Adipocyte (in vitro differentiated cells): ENCODE measurements around the gene ZACN.

Experiments used
- DNase-seq: peaks from one replicate; pipeline ENCODE4 v3.0.0-alpha.2; 2015; ENCODE audit warnings: low read depth
- H3K27me3 ChIP-seq: replicated peaks from 2 replicates; pipeline ENCODE4 v1.7.0; 2013; ENCODE audit warnings: mild to moderate bottlenecking, low read length, moderate library complexity; ENCODE audit not compliant: control insufficient read depth, insufficient read depth
- H3K36me3 ChIP-seq: 2 replicates; pipeline ENCODE4 v1.7.0; 2013; ENCODE audit warnings: low read length, mild to moderate bottlenecking, moderate library complexity; ENCODE audit not compliant: control insufficient read depth, insufficient read depth, severe bottlenecking
- H3K4me1 ChIP-seq: 2 replicates; pipeline ENCODE4 v1.7.0; 2013; ENCODE audit warnings: mild to moderate bottlenecking, low read length, moderate library complexity; ENCODE audit not compliant: control insufficient read depth, insufficient read depth
- H3K4me3 ChIP-seq: 2 replicates; pipeline ENCODE4 v1.7.0; 2013; ENCODE audit warnings: mild to moderate bottlenecking, low read length, moderate library complexity
- H3K9ac ChIP-seq: 2 replicates; pipeline ENCODE4 v1.7.0; 2013; ENCODE audit warnings: mild to moderate bottlenecking, low read length, moderate library complexity
- H3K9me3 ChIP-seq: 2 replicates; pipeline ENCODE4 v1.7.0; 2013; ENCODE audit warnings: mild to moderate bottlenecking, low read length, moderate library complexity; ENCODE audit not compliant: control insufficient read depth

The ZACN gene

DNA sequence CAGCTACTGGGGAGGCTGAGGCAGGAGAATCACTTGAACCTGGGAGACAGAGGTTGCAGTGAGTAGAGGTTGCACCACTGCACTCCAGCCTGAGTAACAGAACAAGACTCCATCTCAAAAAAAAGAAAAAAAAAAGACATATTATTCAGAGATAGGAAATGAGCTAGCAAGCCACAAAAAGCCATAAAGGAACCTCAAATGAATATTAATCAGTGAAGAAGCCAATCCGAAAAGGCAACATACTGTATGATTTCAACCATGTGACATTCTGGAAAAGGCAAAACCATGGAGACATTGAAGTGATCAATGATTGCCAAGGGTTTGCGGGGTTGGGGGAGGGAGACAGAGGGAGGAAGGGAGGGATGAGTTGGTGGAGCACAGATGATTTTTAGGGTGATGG lies 33.0 kb downstream of the ZACN start:
- no peak overlapping the region for H3K4me3 ChIP-seq
- H3K36me3 ChIP-seq: no peaks in the 10 kb centered on the region
- no peaks in the 10 kb centered on the region for H3K27me3 ChIP-seq
- no peak for DNase-seq
- no peaks in the 10 kb centered on the region for H3K9me3 ChIP-seq
- H3K4me1 ChIP-seq: no peaks in the 10 kb centered on the region
- H3K9ac ChIP-seq: no peak overlapping the region

- Histone ChIP-seq H3K4me3 (no peak overlapping the region), H3K4me1 (no peaks in the 10 kb centered on the region), H3K27me3 (peaks cover 3% of the 10 kb centered on the region), H3K36me3 (no peaks in the 10 kb centered on the region), H3K9ac (no peak overlapping the region), H3K9me3 (no peaks in the 10 kb centered on the region)
- DNase-seq: no peak
Observed at GRCh38 chr17:76115138-76115754, 36.3 kb downstream of the ZACN start.

DNA sequence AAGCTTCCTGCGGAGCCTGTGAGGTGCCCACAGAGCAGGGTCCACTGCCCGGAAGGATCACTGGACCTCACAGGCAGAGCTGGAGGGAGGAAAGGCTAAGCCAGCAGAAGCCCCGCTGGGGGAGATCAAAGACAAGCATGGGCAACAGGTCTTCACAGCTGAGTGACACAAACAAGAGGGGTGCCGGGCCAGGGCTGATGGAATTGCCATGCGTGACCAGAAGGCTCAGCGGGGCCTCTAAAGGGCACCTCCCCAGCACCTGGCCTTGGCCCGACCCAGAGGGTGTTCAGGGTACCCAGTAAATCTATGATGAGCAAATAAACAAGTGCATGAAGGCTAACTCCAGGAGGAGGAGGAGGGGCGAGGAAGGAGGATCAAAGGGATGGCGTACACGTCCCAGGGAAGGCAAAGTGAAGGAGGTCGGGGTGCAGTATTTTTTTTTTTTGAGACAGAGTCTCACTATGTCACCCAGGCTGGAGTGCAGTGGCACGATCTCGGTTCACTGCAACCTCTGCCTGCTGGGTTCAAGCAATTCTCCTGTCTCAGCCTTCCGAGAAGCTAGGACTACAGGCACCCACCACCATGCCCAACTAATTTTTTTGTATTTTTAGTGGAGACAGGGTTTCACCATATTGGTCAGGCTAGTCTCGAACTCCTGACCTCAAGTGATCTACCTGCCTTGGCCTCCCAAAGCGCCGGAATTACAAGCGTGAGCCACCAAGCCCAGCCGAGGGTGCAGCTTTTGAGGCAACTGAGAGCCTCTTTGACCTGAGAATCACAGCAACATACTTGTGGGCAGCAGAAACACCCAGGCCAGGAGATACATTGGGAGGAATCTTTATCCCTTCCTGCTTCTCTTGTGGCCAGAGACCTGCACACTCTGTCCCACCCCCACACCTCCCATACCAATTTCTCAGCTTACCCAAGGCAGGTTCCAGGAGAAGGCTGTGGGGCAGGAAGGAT lies 40.7 kb downstream of the ZACN start:
- DNase-seq: no peak
- Histone ChIP-seq H3K27me3 (peaks cover 9% of the 10 kb centered on the region), H3K36me3 (no peaks in the 10 kb centered on the region), H3K9ac (no peak overlapping the region), H3K4me3 (no peak overlapping the region), H3K9me3 (no peaks in the 10 kb centered on the region), H3K4me1 (no peaks in the 10 kb centered on the region)

DNA sequence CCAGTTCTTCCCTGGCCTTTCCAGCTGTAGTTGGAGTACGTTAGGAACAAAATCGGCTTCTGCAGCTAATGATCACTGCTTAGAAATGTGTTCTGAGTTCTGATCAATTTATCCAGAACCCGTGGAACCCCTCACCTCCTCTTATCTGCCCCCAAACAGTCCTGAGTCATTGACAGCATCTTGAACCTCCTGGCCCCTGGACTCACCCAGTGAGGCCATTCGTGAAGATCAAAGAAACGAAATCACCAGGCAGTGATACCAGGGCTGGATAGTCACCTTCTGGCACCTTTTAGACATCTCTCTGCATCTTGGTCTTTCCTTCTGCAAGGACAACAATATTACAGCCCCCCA lies 41.7 kb downstream of the ZACN start:
- no peaks in the 10 kb centered on the region for H3K9me3 ChIP-seq
- H3K4me3 ChIP-seq: no peak overlapping the region
- DNase-seq: no peak
- peaks cover 9% of the 10 kb centered on the region for H3K27me3 ChIP-seq
- no peaks in the 10 kb centered on the region for H3K4me1 ChIP-seq
- no peaks in the 10 kb centered on the region for H3K36me3 ChIP-seq
- H3K9ac ChIP-seq: no peak overlapping the region

DNA sequence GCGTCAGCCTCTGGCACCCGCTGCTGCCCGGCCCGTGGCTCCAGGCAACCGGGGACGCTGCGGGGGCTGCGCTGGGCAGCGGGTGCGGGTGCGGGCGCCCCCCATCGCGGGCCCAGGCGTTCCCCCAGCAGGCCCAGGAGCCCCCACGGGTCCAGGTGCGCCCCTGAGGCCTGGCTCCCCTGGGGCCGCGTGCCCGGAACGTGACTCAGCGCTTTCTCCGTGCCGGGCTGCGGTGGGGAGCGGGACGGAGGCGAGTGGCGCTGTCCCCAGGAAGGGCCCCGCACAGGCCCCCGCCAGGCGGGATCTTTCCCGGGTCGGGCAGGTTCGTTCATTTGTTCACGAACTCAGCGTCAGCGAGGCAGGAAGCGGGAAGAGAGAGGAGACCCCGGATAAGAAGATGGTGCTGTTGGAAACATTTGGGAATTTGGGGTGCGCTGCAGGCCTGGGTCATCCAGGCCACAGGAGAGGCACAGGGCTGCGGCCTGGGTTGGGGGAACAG lies 43.0 kb downstream of the ZACN start:
- no peaks in the 10 kb centered on the region for H3K9me3 ChIP-seq
- H3K4me3 ChIP-seq: peak overlapping the region; percentile 56
- no peaks in the 10 kb centered on the region for H3K4me1 ChIP-seq
- no peaks in the 10 kb centered on the region for H3K36me3 ChIP-seq
- H3K9ac ChIP-seq: peak overlapping the region; percentile 63
- peaks cover 12% of the 10 kb centered on the region for H3K27me3 ChIP-seq
- no peak for DNase-seq

GRCh38 chr17:76122431-76123190 lies 43.6 kb downstream of the ZACN start:
- Histone ChIP-seq H3K9me3 (no peaks in the 10 kb centered on the region), H3K4me3 (no peak overlapping the region), H3K4me1 (no peaks in the 10 kb centered on the region), H3K9ac (peak overlapping the region; percentile 63), H3K36me3 (no peaks in the 10 kb centered on the region), H3K27me3 (peaks cover 12% of the 10 kb centered on the region)
- DNase-seq: no peak

DNA sequence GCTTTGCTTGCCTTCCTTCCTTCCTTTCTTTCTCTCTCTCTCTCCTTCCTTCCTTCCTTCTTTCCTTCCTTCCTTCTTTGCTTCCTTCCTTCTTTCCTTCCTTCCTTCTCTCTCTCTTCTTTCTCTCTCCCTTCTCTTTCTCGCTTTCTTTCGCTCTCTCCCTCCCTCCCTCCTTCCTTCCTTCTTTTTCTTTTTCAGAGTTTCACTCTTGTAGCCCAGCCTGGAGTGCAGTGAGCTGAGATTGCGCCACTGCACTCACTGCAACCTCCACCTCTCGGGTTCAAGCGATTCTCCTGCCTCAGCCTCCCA lies 44.2 kb downstream of the ZACN start:
- H3K27me3 ChIP-seq: peaks cover 12% of the 10 kb centered on the region
- no peaks in the 10 kb centered on the region for H3K36me3 ChIP-seq
- no peaks in the 10 kb centered on the region for H3K9me3 ChIP-seq
- DNase-seq: no peak
- H3K4me3 ChIP-seq: no peak overlapping the region
- no peak overlapping the region for H3K9ac ChIP-seq
- H3K4me1 ChIP-seq: no peaks in the 10 kb centered on the region

GRCh38 chr17:76123749-76124581 lies 45.0 kb downstream of the ZACN start:
- Histone ChIP-seq H3K27me3 (peaks cover 12% of the 10 kb centered on the region), H3K4me1 (no peaks in the 10 kb centered on the region), H3K9ac (no peak overlapping the region), H3K36me3 (no peaks in the 10 kb centered on the region), H3K9me3 (no peaks in the 10 kb centered on the region), H3K4me3 (no peak overlapping the region)
- DNase-seq: no peak

GRCh38 chr17:76124582-76125390 lies 45.8 kb downstream of the ZACN start:
- Histone ChIP-seq H3K9me3 (no peaks in the 10 kb centered on the region), H3K4me1 (no peaks in the 10 kb centered on the region), H3K27me3 (peaks cover 12% of the 10 kb centered on the region), H3K9ac (no peak overlapping the region), H3K4me3 (no peak overlapping the region), H3K36me3 (no peaks in the 10 kb centered on the region)
- no peak for DNase-seq

DNA sequence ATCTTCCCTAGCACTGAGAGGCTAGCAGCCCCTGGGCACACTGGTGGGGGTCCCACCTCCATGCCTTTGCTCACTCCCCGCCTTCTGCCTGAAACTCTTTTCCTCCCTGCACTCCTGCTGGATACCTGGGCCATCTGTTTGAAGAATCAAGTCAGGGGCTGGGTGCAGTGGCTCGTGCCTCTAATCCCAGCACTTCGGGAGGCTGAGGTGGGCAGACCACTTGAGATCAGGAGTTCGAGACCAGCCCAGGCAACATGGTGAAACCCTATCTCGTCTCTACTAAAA lies 46.4 kb downstream of the ZACN start:
- Histone ChIP-seq H3K27me3 (peaks cover 13% of the 10 kb centered on the region), H3K9me3 (no peaks in the 10 kb centered on the region)

More for the DNA sequence above, 46.4 kb downstream of the ZACN start:
- no peak overlapping the region for H3K4me3 ChIP-seq
- no peaks in the 10 kb centered on the region for H3K36me3 ChIP-seq
- DNase-seq: no peak
- H3K4me1 ChIP-seq: no peaks in the 10 kb centered on the region
- H3K9ac ChIP-seq: no peak overlapping the region
